ENCODE measurements around the gene MROH9. TPM values are rescaled to one million over a fixed set of nuclear protein-coding genes. Genes with fewer than 3 reads are reported as not detected.
"Not testable (repeated sequence)": the region's sequence is repeated elsewhere in the genome, so short reads cannot be mapped to it uniquely, and the experiment has no call there.

MROH9 gene
- total RNA-seq, 4 donors from 2014 or later, result not detected

DNA sequence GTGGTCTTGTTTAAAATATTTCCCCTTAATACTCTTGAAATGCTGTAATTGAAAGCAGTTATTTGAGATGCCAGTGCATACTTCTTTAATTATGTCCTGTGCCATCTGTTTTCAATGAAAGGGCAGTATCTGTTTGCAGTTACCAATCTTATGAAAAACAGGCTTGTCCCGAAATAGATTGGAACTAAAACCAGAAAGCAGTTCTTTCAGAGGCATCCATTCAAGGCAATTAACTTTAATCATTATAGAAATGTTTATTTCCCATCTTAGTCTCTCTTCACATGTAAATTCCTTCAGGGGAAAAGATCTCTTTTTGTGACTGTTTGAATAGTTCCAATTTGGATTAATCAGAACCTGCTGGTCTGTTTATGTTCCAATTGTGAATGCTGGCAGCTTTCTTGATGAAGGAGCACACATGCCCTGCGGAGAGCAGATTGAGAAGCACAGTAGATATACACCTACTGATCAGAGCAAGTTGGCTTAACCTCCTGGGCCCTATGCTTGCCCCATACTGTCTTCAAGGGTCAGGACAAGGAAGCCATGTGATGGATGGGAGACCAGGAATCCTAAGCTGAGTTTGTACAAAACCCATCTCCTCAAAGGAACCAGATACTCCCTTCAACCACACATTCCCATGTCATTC, 41.6 kb upstream of the MROH9 start:
- no peak for DNase-seq (ENCODE audit: low spot score in 2 of 2)
- TF ChIP-seq, protein P1, sequence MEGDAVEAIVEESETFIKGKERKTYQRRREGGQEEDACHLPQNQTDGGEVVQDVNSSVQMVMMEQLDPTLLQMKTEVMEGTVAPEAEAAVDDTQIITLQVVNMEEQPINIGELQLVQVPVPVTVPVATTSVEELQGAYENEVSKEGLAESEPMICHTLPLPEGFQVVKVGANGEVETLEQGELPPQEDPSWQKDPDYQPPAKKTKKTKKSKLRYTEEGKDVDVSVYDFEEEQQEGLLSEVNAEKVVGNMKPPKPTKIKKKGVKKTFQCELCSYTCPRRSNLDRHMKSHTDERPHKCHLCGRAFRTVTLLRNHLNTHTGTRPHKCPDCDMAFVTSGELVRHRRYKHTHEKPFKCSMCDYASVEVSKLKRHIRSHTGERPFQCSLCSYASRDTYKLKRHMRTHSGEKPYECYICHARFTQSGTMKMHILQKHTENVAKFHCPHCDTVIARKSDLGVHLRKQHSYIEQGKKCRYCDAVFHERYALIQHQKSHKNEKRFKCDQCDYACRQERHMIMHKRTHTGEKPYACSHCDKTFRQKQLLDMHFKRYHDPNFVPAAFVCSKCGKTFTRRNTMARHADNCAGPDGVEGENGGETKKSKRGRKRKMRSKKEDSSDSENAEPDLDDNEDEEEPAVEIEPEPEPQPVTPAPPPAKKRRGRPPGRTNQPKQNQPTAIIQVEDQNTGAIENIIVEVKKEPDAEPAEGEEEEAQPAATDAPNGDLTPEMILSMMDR (IDR thresholded peaks at IDR 0.05), result no peak
- TF ChIP-seq POLR2A (IDR thresholded peaks at IDR 0.05) (no peak), POLR2AphosphoS5 (IDR thresholded peaks at IDR 0.05) (no peak), EP300 (IDR thresholded peaks at IDR 0.05) (no peak)
- Histone ChIP-seq H3K27me3 (no peaks in the 10 kb centered on the region), H3K4me3 (no peak overlapping the region), H3K9me3 (no peaks in the 10 kb centered on the region), H3K36me3 (no peaks in the 10 kb centered on the region), H3K27ac (peak overlapping the region; percentile 18), H3K4me1 (no peaks in the 10 kb centered on the region)
- 45% methylated on average over 2 of the region's 2 CpGs for WGBS

DNA sequence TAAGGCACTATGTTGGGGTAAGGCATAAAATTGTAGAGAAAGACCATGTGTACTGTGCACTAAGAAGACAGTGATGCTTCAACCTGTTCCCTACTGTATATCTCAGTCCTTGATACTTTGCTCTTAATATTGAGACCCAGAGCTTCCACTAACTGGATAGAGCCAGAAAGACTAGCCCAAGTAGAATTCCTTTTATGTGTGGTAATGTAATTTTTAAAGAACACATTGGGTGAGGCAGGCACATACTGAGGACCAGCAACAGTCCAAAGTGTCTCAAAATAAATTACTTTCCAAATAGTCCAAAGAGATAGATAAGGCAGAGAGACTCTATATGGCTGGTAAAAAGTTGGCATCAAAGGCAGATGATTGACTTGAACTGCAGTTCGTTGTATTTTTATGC, 31.4 kb upstream of the MROH9 start:
- no peak for TF ChIP-seq POLR2A (IDR thresholded peaks at IDR 0.05)
- TF ChIP-seq, protein P1 (IDR thresholded peaks at IDR 0.05), result no peak
- no peak for TF ChIP-seq EP300 (IDR thresholded peaks at IDR 0.05)
- no peak for TF ChIP-seq POLR2AphosphoS5 (IDR thresholded peaks at IDR 0.05)
- no peak overlapping the region for H3K4me3 ChIP-seq
- no peaks in the 10 kb centered on the region for H3K27me3 ChIP-seq
- H3K4me1 ChIP-seq, result no peaks in the 10 kb centered on the region
- no peaks in the 10 kb centered on the region for H3K9me3 ChIP-seq
- H3K36me3 ChIP-seq, result no peaks in the 10 kb centered on the region
- DNase-seq (ENCODE audit: low spot score in 2 of 2), result no peak
- WGBS, result 63% methylated on average over 1 of the region's 1 CpG
- no peak overlapping the region for H3K27ac ChIP-seq

DNA sequence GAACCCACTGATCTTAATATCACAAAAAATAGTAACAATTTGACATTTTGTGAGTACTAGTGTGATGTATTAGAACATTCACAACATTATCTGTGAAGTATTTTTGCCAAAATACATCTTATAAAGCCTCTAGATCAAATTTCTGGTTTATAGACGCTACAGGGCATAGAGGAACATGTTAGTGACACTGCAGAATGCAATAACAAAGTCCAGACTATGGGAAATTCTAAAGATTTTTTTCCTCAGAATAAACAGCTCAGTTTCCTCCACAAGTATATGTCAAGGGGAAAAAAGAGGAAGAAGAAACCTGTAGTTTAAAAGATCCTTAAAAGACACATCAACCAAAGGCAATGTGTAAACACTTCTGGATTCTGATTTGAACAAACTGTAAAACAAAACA, 26.4 kb upstream of the MROH9 start:
- H3K27me3 ChIP-seq, result no peaks in the 10 kb centered on the region
- H3K36me3 ChIP-seq, result no peaks in the 10 kb centered on the region
- no peaks in the 10 kb centered on the region for H3K4me1 ChIP-seq
- TF ChIP-seq EP300 (IDR thresholded peaks at IDR 0.05) (no peak), POLR2AphosphoS5 (IDR thresholded peaks at IDR 0.05) (no peak), POLR2A (IDR thresholded peaks at IDR 0.05) (no peak)
- TF ChIP-seq, protein P1 (IDR thresholded peaks at IDR 0.05), result no peak
- H3K27ac ChIP-seq, result no peak overlapping the region
- WGBS, result 80% methylated on average over 1 of the region's 1 CpG
- no peaks in the 10 kb centered on the region for H3K9me3 ChIP-seq
- H3K4me3 ChIP-seq, result no peak overlapping the region
- no peak for DNase-seq (ENCODE audit: low spot score in 2 of 2)

DNA sequence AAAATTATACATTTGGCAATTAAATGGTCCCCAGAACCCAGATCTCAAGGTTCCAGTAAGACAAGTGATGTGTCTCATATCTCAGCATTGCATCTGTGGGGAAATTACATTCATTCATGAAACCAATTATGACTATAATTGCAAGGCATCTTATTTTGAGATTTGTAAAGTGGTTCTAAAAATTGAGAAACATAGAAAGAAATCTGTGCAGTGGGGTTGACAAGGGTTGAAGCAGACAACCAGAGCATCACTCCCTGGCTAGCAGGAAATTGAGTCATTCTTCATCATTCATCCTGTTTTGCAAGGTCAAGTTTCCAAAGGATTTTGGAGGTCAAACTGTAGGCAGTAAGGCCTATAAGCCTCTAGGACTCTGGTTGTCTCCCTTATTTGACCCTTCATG, 25.1 kb upstream of the MROH9 start:
- DNase-seq (ENCODE audit: low spot score in 2 of 2), result no peak
- H3K4me1 ChIP-seq, result no peaks in the 10 kb centered on the region
- H3K4me3 ChIP-seq, result no peak overlapping the region
- no peaks in the 10 kb centered on the region for H3K36me3 ChIP-seq
- no peaks in the 10 kb centered on the region for H3K9me3 ChIP-seq
- no peak overlapping the region for H3K27ac ChIP-seq
- TF ChIP-seq, protein P1 (IDR thresholded peaks at IDR 0.05), result no peak
- TF ChIP-seq POLR2A (IDR thresholded peaks at IDR 0.05) (no peak), POLR2AphosphoS5 (IDR thresholded peaks at IDR 0.05) (no peak), EP300 (IDR thresholded peaks at IDR 0.05) (no peak)
- H3K27me3 ChIP-seq, result no peaks in the 10 kb centered on the region

DNA sequence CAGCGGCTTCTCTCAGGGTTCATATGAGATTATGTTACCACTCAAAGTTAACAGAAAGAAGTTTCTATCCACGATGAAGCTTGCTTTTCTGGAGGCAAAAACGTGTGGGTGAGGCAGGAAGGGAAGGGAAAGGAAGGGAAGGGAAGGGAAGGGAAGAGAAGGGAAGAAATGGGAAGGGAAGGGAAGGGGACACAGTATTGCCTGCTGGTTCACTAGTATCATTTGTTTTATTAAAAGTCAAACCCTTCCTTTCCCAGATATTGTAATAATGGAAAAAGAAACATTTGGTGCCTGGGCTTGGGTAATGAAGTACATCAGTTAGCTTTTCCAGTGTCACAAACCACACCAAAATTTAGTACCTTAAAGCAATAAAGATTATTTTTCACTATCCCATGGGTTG, 18.0 kb upstream of the MROH9 start:
- Histone ChIP-seq H3K4me1 (no peaks in the 10 kb centered on the region), H3K36me3 (no peaks in the 10 kb centered on the region), H3K27me3 (no peaks in the 10 kb centered on the region), H3K9me3 (peaks cover 10% of the 10 kb centered on the region), H3K4me3 (no peak overlapping the region), H3K27ac (no peak overlapping the region)
- no peak for DNase-seq (ENCODE audit: low spot score in 2 of 2)
- WGBS, result 68% methylated on average over 3 of the region's 3 CpGs
- TF ChIP-seq, protein P1 (IDR thresholded peaks at IDR 0.05), result no peak
- TF ChIP-seq POLR2AphosphoS5 (IDR thresholded peaks at IDR 0.05), result no peak
- no peak for TF ChIP-seq POLR2A (IDR thresholded peaks at IDR 0.05)
- TF ChIP-seq EP300 (IDR thresholded peaks at IDR 0.05), result no peak

DNA sequence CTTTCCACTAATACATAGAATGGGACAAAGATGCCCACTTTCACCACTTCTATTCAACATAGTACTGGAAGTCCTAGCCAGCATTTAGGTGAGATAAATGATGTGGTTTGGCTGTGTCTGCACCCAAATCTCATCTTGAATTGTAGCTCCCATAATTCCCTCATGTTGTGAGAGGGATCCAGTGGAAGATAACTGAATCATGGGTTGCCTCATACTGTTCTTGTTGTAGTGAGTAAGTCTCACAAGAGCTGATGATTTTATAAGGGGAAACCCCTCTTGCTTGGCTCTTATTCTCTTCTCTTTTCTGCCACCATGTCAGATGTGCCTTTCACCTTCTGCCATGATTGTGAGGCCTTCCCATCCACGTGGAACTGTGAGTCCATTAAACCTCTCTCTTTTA, 10.7 kb upstream of the MROH9 start:
- 56% methylated on average over 1 of the region's 1 CpG for WGBS
- not testable (repeated sequence) for DNase-seq (ENCODE audit: low spot score in 2 of 2)

More for the DNA sequence above, 10.7 kb upstream of the MROH9 start:
- H3K27me3 ChIP-seq, H3K36me3 ChIP-seq, H3K4me3 ChIP-seq, H3K27ac ChIP-seq: not testable (repeated sequence)
- peaks cover 15% of the 10 kb centered on the region for H3K4me1 ChIP-seq
- peaks cover 10% of the 10 kb centered on the region for H3K9me3 ChIP-seq

Measured in suprapubic skin (tissue), 4 donors.